Nephron progenitor cell (in vitro differentiated cells): ENCODE data around the gene B3GALT6.
A peak's percentile ranks its signal among the peaks of the same experiment; 100 is the strongest.

Experiments used
- DNase-seq: peaks from one replicate; pipeline ENCODE4 v3.0.0; 2021
- H3K27ac Mint-ChIP-seq: 2 replicates; pipeline ENCODE4 v1.8.0; 2021; ENCODE audit warnings: mild to moderate bottlenecking, moderate library complexity, mixed read lengths
- H3K27me3 Mint-ChIP-seq: 2 replicates; pipeline ENCODE4 v1.8.0; 2021; ENCODE audit warnings: mild to moderate bottlenecking, low read depth, mixed read lengths; ENCODE audit not compliant: poor library complexity
- H3K36me3 Mint-ChIP-seq: 2 replicates; pipeline ENCODE4 v1.8.0; 2021; ENCODE audit warnings: low read depth, mixed read lengths
- H3K4me1 Mint-ChIP-seq: 2 replicates; pipeline ENCODE4 v1.8.0; 2021; ENCODE audit warnings: mixed read lengths
- H3K4me3 Mint-ChIP-seq: 2 replicates; pipeline ENCODE4 v1.8.0; 2021; ENCODE audit warnings: mild to moderate bottlenecking, moderate library complexity, mixed read lengths
- H3K9me3 Mint-ChIP-seq: 2 replicates; pipeline ENCODE4 v1.8.0; 2021; ENCODE audit warnings: mild to moderate bottlenecking, moderate library complexity, mixed read lengths
- CTCF ChIP-seq: fragments of 200-600 bp; sonication (generic); IDR thresholded peaks from 2 replicates; pipeline ENCODE4 v1.5.0; 2021; ENCODE audit warnings: antibody characterized with exemption

The B3GALT6 gene

GRCh38 chr1:1262071-1262470 lies 30.0 kb downstream of the B3GALT6 start:
- no peak overlapping the region for H3K27ac Mint-ChIP-seq
- peaks cover 69% of the 10 kb centered on the region for H3K36me3 Mint-ChIP-seq
- H3K4me1 Mint-ChIP-seq = peaks cover 13% of the 10 kb centered on the region
- H3K4me3 Mint-ChIP-seq = no peak overlapping the region
- no peaks in the 10 kb centered on the region for H3K27me3 Mint-ChIP-seq
- DNase-seq = no peak
- no peak for TF ChIP-seq CTCF
- no peaks in the 10 kb centered on the region for H3K9me3 Mint-ChIP-seq

- no peak for DNase-seq
- peaks cover 69% of the 10 kb centered on the region for H3K36me3 Mint-ChIP-seq
- no peak overlapping the region for H3K27ac Mint-ChIP-seq
- H3K27me3 Mint-ChIP-seq = no peaks in the 10 kb centered on the region
- no peaks in the 10 kb centered on the region for H3K9me3 Mint-ChIP-seq
- no peak for TF ChIP-seq CTCF
- no peak overlapping the region for H3K4me3 Mint-ChIP-seq
- peaks cover 10% of the 10 kb centered on the region for H3K4me1 Mint-ChIP-seq
Measured at GRCh38 chr1:1262758-1263157, 30.7 kb downstream of the B3GALT6 start.

- Mint-ChIP-seq H3K27ac (no peak overlapping the region), H3K27me3 (no peaks in the 10 kb centered on the region), H3K4me1 (peaks cover 8% of the 10 kb centered on the region), H3K36me3 (peaks cover 66% of the 10 kb centered on the region), H3K4me3 (no peak overlapping the region), H3K9me3 (no peaks in the 10 kb centered on the region)
- no peak for DNase-seq
- TF ChIP-seq CTCF = no peak
Measured at GRCh38 chr1:1264026-1264425, 32.0 kb downstream of the B3GALT6 start.

GRCh38 chr1:1264868-1265272 lies 32.8 kb downstream of the B3GALT6 start:
- H3K4me1 Mint-ChIP-seq = peaks cover 10% of the 10 kb centered on the region

GRCh38 chr1:1267488-1268283 lies 35.6 kb downstream of the B3GALT6 start:
- H3K27me3 Mint-ChIP-seq = peaks cover 3% of the 10 kb centered on the region
- peaks cover 30% of the 10 kb centered on the region for H3K4me1 Mint-ChIP-seq
- no peak overlapping the region for H3K27ac Mint-ChIP-seq
- no peak overlapping the region for H3K4me3 Mint-ChIP-seq
- peaks cover 47% of the 10 kb centered on the region for H3K36me3 Mint-ChIP-seq
- TF ChIP-seq CTCF = no peak
- no peaks in the 10 kb centered on the region for H3K9me3 Mint-ChIP-seq
- DNase-seq = no peak

More at GRCh38 chr1:1264868-1265272, 32.8 kb downstream of the B3GALT6 start:
- H3K9me3 Mint-ChIP-seq = no peaks in the 10 kb centered on the region
- no peaks in the 10 kb centered on the region for H3K27me3 Mint-ChIP-seq
- H3K4me3 Mint-ChIP-seq = no peak overlapping the region
- TF ChIP-seq CTCF = peak; percentile 8
- no peak overlapping the region for H3K27ac Mint-ChIP-seq
- no peak for DNase-seq
- peaks cover 60% of the 10 kb centered on the region for H3K36me3 Mint-ChIP-seq

GRCh38 chr1:1268284-1268682 lies 36.2 kb downstream of the B3GALT6 start:
- TF ChIP-seq CTCF = no peak
- Mint-ChIP-seq H3K27me3 (peaks cover 3% of the 10 kb centered on the region), H3K27ac (no peak overlapping the region), H3K4me1 (peaks cover 36% of the 10 kb centered on the region), H3K36me3 (peaks cover 42% of the 10 kb centered on the region), H3K4me3 (no peak overlapping the region), H3K9me3 (no peaks in the 10 kb centered on the region)
- DNase-seq = no peak
